Cardiac fibroblast (primary cell): ENCODE results near the gene RRP36.
A peak's percentile ranks its signal among the peaks of the same experiment; 100 is the strongest.

Source experiments
- DNase-seq, 2 donors: peaks; one replicate each; pipeline versions ENCODE4 v3.0.0 to v3.0.0-alpha.2; 2010; ENCODE audit warnings: low read depth in 2 of 2
- H3K4me3 ChIP-seq, 2 donors: replicated peaks in 1 of 2; 1 replicate in 1 of 2; 2 replicates in 1 of 2; pipeline ENCODE4 v1.5.1; 2011; ENCODE audit warnings: low read depth in 2 of 2, low read length in 2 of 2, mild to moderate bottlenecking in 2 of 2, moderate library complexity in 1 of 2
- CTCF ChIP-seq: IDR thresholded peaks from one replicate; pipeline ENCODE4 v1.5.1; 2011; ENCODE audit warnings: low read depth, mild to moderate bottlenecking, low read length, inconsistent platforms

The RRP36 gene

GRCh38 chr6:43061861-43062260 is 40.4 kb downstream of the RRP36 start:
- no peak for TF ChIP-seq CTCF
- DNase-seq, result no peak
- no peak overlapping the region for H3K4me3 ChIP-seq

- no peak for DNase-seq
- H3K4me3 ChIP-seq, result no peak overlapping the region
- TF ChIP-seq CTCF, result no peak
These were observed 41.4 kb downstream of the RRP36 start for GRCh38 chr6:43062818-43063217.

GRCh38 chr6:43070028-43070632 is 48.7 kb downstream of the RRP36 start:
- H3K4me3 ChIP-seq, result no peak overlapping the region
- DNase-seq, result peak; percentile 78 to 88
- TF ChIP-seq CTCF, result peak; percentile 64

- peak overlapping the region; percentile 49 to 51 for H3K4me3 ChIP-seq
- TF ChIP-seq CTCF, result no peak
- peak; percentile 41 to 91 for DNase-seq
These were observed 53.6 kb downstream of the RRP36 start for GRCh38 chr6:43074847-43075669.

GRCh38 chr6:43075670-43076463 is 54.4 kb downstream of the RRP36 start, which contains the start of gene PTK7:
TSS of gene PTK7 (plus strand) at chr6:43076314. CDS start at chr6:43076489, 175 bp downstream.
- TF ChIP-seq CTCF, result no peak
- peak within 1 kb of the TSS; percentile 75 to 96 for H3K4me3 ChIP-seq
- peak; percentile 40 to 75 for DNase-seq

GRCh38 chr6:43076464-43077332 is 55.3 kb downstream of the RRP36 start:
- H3K4me3 ChIP-seq, result peak overlapping the region; percentile 75 to 96
- peak; percentile 43 to 47 for DNase-seq
- no peak for TF ChIP-seq CTCF
